NCI-H128 (cell line): ENCODE data around the gene CRTC1.
"Not testable (repeated sequence)": the region's sequence is repeated elsewhere in the genome, so short reads cannot be mapped to it uniquely, and the experiment has no call there.

ENCODE experiments used
- DNase-seq: peaks from one replicate; lab custom pipeline; 2025; ENCODE audit not compliant: unreplicated experiment; lab: John Stamatoyannopoulos, UW

CRTC1 gene

GRCh38 chr19:18668744-18669523, 14.5 kb upstream of the CRTC1 start:
- DNase-seq: no peak

- DNase-seq: no peak
These were observed 14.0 kb upstream of the CRTC1 start for GRCh38 chr19:18669524-18669817.

GRCh38 chr19:18669883-18670282, 13.6 kb upstream of the CRTC1 start:
- no peak for DNase-seq

- no peak for DNase-seq
These were observed 13.2 kb upstream of the CRTC1 start for GRCh38 chr19:18670312-18670711.

- DNase-seq: no peak
These were observed 12.0 kb upstream of the CRTC1 start for GRCh38 chr19:18671303-18672043.

GRCh38 chr19:18672044-18672451, 11.4 kb upstream of the CRTC1 start:
- DNase-seq: no peak

- no peak for DNase-seq
These were observed 10.7 kb upstream of the CRTC1 start for GRCh38 chr19:18672606-18673337.

- no peak for DNase-seq
These were observed 8.9 kb upstream of the CRTC1 start for GRCh38 chr19:18674616-18675015.

- DNase-seq: no peak
These were observed 7.7 kb upstream of the CRTC1 start for GRCh38 chr19:18675779-18676178.

GRCh38 chr19:18676692-18677091, 6.8 kb upstream of the CRTC1 start:
- no peak for DNase-seq

- DNase-seq: no peak
These were observed 6.3 kb upstream of the CRTC1 start for GRCh38 chr19:18677156-18677555.

- DNase-seq: not testable (repeated sequence)
These were observed 3.3 kb upstream of the CRTC1 start for GRCh38 chr19:18680148-18680547.

- DNase-seq: no peak
These were observed 722 bp upstream of the CRTC1 start for GRCh38 chr19:18682807-18683108.

GRCh38 chr19:18683958-18684641, 620 bp downstream of the CRTC1 start:
- no peak for DNase-seq

GRCh38 chr19:18684642-18684993, 1.1 kb downstream of the CRTC1 start:
- DNase-seq: no peak

GRCh38 chr19:18685597-18686190, 2.2 kb downstream of the CRTC1 start:
- DNase-seq: no peak

GRCh38 chr19:18687740-18688465, 4.4 kb downstream of the CRTC1 start:
- DNase-seq: no peak

GRCh38 chr19:18696023-18696422, 12.5 kb downstream of the CRTC1 start:
- DNase-seq: no peak

GRCh38 chr19:18697680-18698079, 14.2 kb downstream of the CRTC1 start:
- DNase-seq: peak; percentile 22

GRCh38 chr19:18698321-18699167, 15.1 kb downstream of the CRTC1 start:
- no peak for DNase-seq
